K562 (cell line): ENCODE data around the gene UNC5B. TPM values are rescaled to one million over a fixed set of nuclear protein-coding genes. Genes with fewer than 3 reads are reported as not detected.

Source experiments
- BCL6 ChIP-seq: fragments of 250-450 bp; sonication (Bioruptor Pico); IDR thresholded peaks from 2 replicates; pipeline ENCODE4 v1.4.0; 2020
- PRDM10 ChIP-seq: fragments of 450-650 bp; IDR thresholded peaks from 2 replicates; pipeline ENCODE4 v1.6.1; 2018; ENCODE audit not compliant: partially characterized antibody
- STAT6 ChIP-seq: sonication (generic); formaldehyde crosslinking; IDR thresholded peaks from 2 replicates; pipeline ENCODE4 v1.8.1; 2023; ENCODE audit warnings: mild to moderate bottlenecking, missing genetic modification reagents
- THRB ChIP-seq: fragments of 450-650 bp; formaldehyde crosslinking; conservative IDR thresholded peaks from 2 replicates; pipeline ENCODE4 v1.4.0; 2022; ENCODE audit warnings: mild to moderate bottlenecking, missing genetic modification characterization
- YBX1 ChIP-seq: fragments of 450-650 bp; IDR thresholded peaks from 2 replicates; pipeline ENCODE4 v1.7.1; 2016; ENCODE audit warnings: mild to moderate bottlenecking
- ZKSCAN3 ChIP-seq: fragments of 250-450 bp; sonication (Bioruptor Pico); IDR thresholded peaks from 2 replicates; pipeline ENCODE4 v1.4.0; 2020
- polyA plus RNA-seq, 8 experiments: library from polyadenylated mRNA; depleted of rRNA in 4 of 8; stranded (reverse) in 5 of 8; unstranded in 3 of 8; fragments of >200 nt; fragmentation: Nextera tagmentation in 2 of 8; fragmentation: Illumina TruSeq in 1 of 8; extraction: Ambion mirVana in 2 of 8; extraction: Trizol in 1 of 8; gene quantifications; 2 replicates each; pipeline versions ENCODE4 v1.2.1 to v1.2.3, GENCODE V29; 2011 to 2014; ENCODE audit warnings: inconsistent platforms in 1 of 8, missing spikeins in 1 of 8
- total RNA-seq, 7 experiments: library from RNA; depleted of rRNA in 6 of 7; stranded (reverse); fragments of >200 nt in 6 of 7; fragmentation: Illumina TruSeq in 2 of 7; extraction: Trizol in 2 of 7; gene quantifications; 2 replicates each; pipeline versions ENCODE4 v1.2.1 to v1.2.3, GENCODE V29; 2011 to 2021; ENCODE audit warnings: low replicate concordance in 1 of 7
- TF ChIP-seq, protein P1 (sequence below): fragments of 250-450 bp; sonication (Bioruptor Pico); IDR thresholded peaks from 2 replicates; pipeline ENCODE4 v1.8.0; 2022; ENCODE audit warnings: inconsistent platforms, mild to moderate bottlenecking, moderate library complexity, borderline replicate concordance

UNC5B gene
- total and polyA plus RNA-seq, 9 of the 15 experiments (the other 6 are each of a cell fraction or from before 2014, with no cell fraction given): 0.10 to 8.4 (median 2.1) TPM

DNA sequence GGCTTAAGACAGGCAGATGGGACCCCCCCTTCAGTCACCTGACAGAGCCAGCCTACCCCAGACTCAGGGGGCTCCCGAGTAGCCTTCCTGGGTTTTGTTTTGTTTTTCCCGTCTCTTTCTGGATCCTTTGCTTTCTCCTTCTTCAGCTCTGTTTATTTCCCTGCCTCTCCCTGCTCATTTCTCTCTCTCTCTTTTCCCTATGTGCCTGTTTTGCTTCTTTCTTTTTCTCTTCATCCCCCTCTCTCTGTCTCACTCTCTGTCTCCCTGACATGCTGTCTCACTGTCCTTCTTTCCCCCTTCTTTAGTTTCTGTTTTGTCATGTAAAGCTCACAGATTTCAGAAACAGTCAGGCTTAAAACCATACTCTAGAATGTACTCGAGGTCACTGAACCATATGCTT is 68.5 kb downstream of the UNC5B start (continued):
- TF ChIP-seq PRDM10: peak; percentile 55
- TF ChIP-seq, protein P1, sequence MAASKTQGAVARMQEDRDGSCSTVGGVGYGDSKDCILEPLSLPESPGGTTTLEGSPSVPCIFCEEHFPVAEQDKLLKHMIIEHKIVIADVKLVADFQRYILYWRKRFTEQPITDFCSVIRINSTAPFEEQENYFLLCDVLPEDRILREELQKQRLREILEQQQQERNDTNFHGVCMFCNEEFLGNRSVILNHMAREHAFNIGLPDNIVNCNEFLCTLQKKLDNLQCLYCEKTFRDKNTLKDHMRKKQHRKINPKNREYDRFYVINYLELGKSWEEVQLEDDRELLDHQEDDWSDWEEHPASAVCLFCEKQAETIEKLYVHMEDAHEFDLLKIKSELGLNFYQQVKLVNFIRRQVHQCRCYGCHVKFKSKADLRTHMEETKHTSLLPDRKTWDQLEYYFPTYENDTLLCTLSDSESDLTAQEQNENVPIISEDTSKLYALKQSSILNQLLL (CRISPR knock-in tag): no peak
- TF ChIP-seq ZKSCAN3: no peak
- TF ChIP-seq STAT6 (CRISPR knock-in tag): no peak
- TF ChIP-seq THRB: 0 out of 2 replicates have a peak, but pooled peaks have one; percentile 47
- TF ChIP-seq BCL6: no peak
- no peak for TF ChIP-seq YBX1
